GM19035 (cell line): ENCODE results near the gene ACSF3.

Source experiments
- ATAC-seq: cut with Tn5 transposase; IDR thresholded peaks from one replicate; pipeline ENCODE4 v1.9.1; 2021; ENCODE audit not compliant: unreplicated experiment

ACSF3 gene

DNA sequence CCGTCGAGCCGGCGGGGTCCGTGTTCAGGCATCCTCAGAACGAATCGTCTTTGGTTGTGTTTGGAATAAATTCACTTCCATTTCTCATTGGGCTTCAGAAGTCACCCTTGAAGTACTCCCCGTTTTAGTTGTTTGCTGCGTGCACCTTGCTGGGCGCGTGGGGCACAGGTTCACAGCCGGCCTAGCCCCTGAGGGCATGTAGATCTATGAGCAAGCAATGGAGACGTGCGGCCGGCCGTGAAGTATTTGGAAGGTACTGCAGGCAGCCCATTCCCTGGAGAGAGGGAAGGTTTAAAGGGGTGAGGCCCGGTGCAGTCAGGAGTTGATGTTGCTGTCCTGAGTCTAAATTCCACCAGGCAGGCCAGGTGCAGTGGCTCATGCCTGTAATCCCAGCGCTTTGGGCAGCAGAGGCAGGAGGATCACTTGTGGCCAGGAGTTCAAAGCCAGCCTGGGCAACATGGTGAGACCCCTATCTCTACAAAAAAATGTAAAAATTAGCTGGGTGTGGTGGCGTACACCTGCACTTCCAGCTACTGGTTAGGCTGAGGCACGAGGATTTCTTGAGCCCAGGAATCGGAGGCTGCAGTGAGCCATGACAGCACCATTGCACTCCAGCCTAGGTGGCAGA lies 714 bp downstream of the ACSF3 start:
- ATAC-seq: no peak

GRCh38 chr16:89094880-89095258 lies 1.2 kb downstream of the ACSF3 start:
- ATAC-seq: no peak

- no peak for ATAC-seq
Observed at GRCh38 chr16:89095491-89095951, 1.9 kb downstream of the ACSF3 start.

GRCh38 chr16:89096042-89096717 lies 2.5 kb downstream of the ACSF3 start:
- no peak for ATAC-seq

DNA sequence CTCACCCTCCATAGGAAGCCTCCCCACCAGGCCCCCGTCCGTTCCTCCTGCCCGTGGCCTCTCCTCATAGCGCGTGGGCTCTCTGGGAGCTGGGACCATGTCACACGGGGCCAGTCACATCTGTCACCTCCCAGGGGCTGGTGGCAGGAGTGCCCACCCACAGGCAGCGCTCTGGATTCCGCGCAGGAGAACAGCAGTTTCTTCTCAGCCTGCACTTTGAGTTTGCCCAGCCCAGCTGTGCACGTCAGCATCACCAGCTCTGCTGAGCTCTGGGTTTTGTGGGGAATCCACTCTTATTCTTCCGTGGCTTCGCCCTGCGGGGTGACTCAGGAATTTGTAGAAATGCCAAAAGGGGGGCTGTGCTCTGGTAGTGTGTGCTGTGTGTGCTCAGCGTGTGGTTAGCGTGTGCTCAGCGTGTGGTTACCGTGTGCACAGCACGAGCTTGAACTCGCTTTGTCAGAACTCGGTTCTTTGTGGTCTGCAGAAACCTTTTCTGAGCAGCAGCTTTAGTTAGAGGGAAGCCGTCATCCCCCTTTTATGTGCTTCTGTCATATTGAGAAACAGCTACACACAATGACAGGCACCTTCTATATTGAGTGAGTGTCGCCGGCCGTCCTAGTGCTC lies 3.2 kb downstream of the ACSF3 start:
- no peak for ATAC-seq

DNA sequence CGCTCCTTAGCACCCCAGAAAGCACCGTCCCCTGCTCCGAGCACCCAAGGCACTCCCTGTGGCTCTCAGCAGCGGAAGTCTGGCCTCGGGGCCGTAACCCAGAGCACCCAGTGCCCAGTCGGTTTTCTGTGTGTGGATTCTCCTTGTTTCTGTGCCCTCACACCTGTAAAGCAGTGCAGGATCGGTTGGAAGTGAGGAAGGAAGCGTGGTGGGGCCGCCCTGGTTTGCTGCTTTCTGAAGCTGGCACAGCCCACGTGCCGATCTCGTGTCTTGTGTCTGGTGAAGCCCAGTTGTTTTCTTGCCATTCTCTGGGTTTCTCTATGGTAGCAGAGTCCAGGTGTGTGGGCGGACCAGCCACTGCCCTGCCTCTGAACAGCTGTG lies 3.7 kb downstream of the ACSF3 start:
- ATAC-seq: no peak

- ATAC-seq: no peak
Observed at GRCh38 chr16:89098767-89099430, 5.2 kb downstream of the ACSF3 start.

- no peak for ATAC-seq
Observed at GRCh38 chr16:89099905-89100304, 6.3 kb downstream of the ACSF3 start.

- no peak for ATAC-seq
Observed at GRCh38 chr16:89100601-89101302, 7.1 kb downstream of the ACSF3 start.

GRCh38 chr16:89101303-89102040 lies 7.8 kb downstream of the ACSF3 start:
- ATAC-seq: no peak

- ATAC-seq: no peak
Observed at GRCh38 chr16:89102041-89102471, 8.4 kb downstream of the ACSF3 start.

DNA sequence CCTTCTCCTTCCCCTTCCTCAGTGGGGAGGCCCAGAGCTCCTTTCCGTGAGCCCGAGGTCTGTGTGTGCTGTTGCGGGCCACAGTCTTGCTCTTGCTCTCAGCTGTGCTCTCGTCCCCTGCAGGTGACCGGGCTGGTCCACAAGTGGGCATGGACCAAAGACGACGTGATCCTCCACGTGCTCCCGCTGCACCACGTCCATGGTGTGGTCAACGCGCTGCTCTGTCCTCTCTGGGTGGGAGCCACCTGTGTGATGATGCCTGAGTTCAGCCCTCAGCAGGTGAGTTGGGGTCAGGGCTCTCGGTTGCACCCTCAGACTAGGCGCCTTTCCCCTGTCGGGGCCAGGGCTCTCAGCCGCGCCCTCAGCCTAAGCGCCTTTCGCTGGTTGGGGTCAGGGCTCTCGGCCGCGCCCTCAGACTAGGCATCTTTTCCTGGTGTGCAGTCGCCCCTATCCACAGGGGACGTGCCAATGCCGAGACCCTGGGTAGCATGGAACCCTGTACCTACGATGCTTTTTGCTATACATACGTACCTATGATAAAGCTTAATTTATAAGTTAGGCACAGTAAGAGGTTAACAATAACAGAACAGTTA lies 8.9 kb downstream of the ACSF3 start:
- ATAC-seq: no peak

DNA sequence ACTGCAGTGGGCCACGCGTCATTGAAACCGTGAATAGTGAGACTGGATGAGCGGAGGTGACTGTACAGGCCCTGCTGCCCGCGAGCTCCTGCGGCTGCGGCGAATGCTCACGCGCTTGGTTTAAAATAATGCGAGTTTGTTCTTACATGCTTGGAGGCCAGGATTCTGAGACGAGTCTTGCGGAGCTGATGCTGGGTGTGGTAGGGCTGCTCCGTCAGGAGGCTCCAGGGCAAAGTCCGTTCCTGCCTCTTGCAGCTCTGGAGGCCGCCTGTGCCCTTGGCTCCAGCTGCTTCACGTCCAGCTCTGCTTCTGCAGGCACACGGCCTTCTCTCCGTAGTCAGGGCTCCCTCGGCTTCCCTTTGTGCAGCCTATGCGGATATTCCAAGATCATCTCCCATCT lies 9.5 kb downstream of the ACSF3 start:
- no peak for ATAC-seq

DNA sequence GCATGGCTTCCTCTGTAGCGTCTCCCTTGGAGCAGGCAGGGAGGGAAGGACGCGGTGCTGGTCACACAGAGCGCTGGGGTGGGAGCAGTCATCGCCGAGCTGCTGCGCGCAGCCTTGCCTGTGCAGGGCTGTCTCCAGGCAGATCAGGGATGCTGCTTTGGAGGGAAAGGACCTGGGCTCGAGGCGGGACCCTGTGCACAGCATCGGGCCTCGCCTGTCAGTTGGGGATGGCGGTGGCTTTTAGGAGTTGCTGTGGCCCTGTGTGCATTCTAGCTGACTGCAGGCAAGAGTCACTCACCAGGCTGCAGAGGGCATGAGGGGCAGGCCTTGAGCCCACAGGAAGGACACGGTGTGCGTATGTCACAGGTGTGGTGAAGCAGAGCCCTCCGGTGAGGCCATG lies 10.1 kb downstream of the ACSF3 start:
- ATAC-seq: no peak

- no peak for ATAC-seq
Observed at GRCh38 chr16:89104303-89104702, 10.7 kb downstream of the ACSF3 start.

- ATAC-seq: no peak
Observed at GRCh38 chr16:89104930-89105571, 11.4 kb downstream of the ACSF3 start.

GRCh38 chr16:89105599-89106151 lies 12.0 kb downstream of the ACSF3 start:
- no peak for ATAC-seq

GRCh38 chr16:89106533-89107202 lies 13.0 kb downstream of the ACSF3 start:
- ATAC-seq: no peak

DNA sequence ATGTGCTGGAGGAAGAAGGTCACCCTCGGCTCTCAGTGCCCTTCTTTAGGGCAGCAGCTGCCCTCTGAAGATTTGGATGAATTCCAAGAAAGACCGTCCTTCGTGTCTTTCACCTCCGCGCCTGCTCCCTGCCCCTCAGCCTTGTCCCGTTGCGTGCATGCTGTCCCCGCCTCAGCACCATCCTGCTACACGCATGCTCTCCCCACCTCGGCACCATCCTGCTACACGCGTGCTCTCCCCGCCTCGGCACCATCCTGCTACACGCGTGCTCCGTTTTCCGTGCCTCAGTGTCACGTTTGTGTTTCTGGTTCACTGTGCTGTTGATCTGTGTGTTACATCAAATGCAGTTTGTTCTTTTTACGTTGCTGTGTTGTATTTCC lies 13.5 kb downstream of the ACSF3 start:
- ATAC-seq: no peak
